ENCODE measurements around the gene DCBLD2. TPM values are rescaled to one million over a fixed set of nuclear protein-coding genes. Genes with fewer than 3 reads are reported as not detected.

DCBLD2 gene
- total and polyA plus RNA-seq, 2 of the 13 experiments (the other 11 are each of a cell fraction or from before 2014, with no cell fraction given) = 43.8 to 56.9 TPM

GRCh38 chr3:98766924-98767323, 134.6 kb downstream of the DCBLD2 start (continued):
- TF ChIP-seq BATF2 (CRISPR knock-in tag; IDR thresholded peaks at IDR 0.05) (no peak), HNRNPUL1 (IDR thresholded peaks at IDR 0.05; ENCODE audit: low read depth, low read length) (no peak), NPAS2 (CRISPR knock-in tag; IDR thresholded peaks at IDR 0.05; ENCODE audit: borderline replicate concordance) (no peak), ZBTB25 (CRISPR knock-in tag; IDR thresholded peaks at IDR 0.05) (no peak), SMAD3 (CRISPR knock-in tag; IDR thresholded peaks at IDR 0.05) (no peak)

GRCh38 chr3:98765721-98766120, 135.8 kb downstream of the DCBLD2 start:
- WGBS (ENCODE audit: low lambda C conversion rate) = over 99% methylated on average over 4 of the region's 4 CpGs
- H4K20me1 ChIP-seq (ENCODE audit: insufficient read depth, low read length) = no peaks in the 10 kb centered on the region; the same call in 1 of the 2 replicates
- BruUV-seq (replicated peaks) = no TSS peak
- ChIA-PET POLR2A (no interaction called here), CTCF (ENCODE audit: low intra/inter-chr PET ratio, low total read pairs) (no interaction called here)
- peaks cover 0 to 12% of the 10 kb centered on the region in 2 experiments; a peak in 2 of 5 replicates for H3K36me3 ChIP-seq (replicated peaks in 1 of 2; ENCODE audit: control insufficient read depth in 1 of 2, insufficient read depth in 2 of 2, low read length in 2 of 2)
- TF ChIP-seq TEAD2 (CRISPR knock-in tag; IDR thresholded peaks at IDR 0.05) (no peak), ZNF3 (CRISPR knock-in tag; IDR thresholded peaks at IDR 0.05) (no peak), SCMH1 (CRISPR knock-in tag; IDR thresholded peaks at IDR 0.05; ENCODE audit: borderline replicate concordance) (no peak), ZNF326 (CRISPR knock-in tag; IDR thresholded peaks at IDR 0.05; ENCODE audit: borderline replicate concordance) (no peak), HNF1B (CRISPR knock-in tag; IDR thresholded peaks at IDR 0.05) (no peak), ZNF292 (CRISPR knock-in tag; IDR thresholded peaks at IDR 0.05; ENCODE audit: borderline replicate concordance, low read depth) (no peak), MBD4 (IDR thresholded peaks at IDR 0.05; ENCODE audit: borderline replicate concordance, low read length) (no peak)
- no peak for ATAC-seq
- no peak overlapping the region for H3K9ac ChIP-seq (ENCODE audit: insufficient read depth, low read depth, low read length)
- no peaks in the 10 kb centered on the region for H3K9me3 ChIP-seq (ENCODE audit: low read length)
- intact Hi-C loops (cut with micrococcal nuclease; ENCODE audit: unreplicated experiment) (no loop called here), in situ Hi-C loops (cut with HindIII; ENCODE audit: extremely low pct_ligation_motif_present, low pct_unique_long_range_greater_than_20kb) (no loop called here)
- no peak overlapping the region for H3K4me3 ChIP-seq (replicated peaks in 1 of 3; ENCODE audit: insufficient read depth in 1 of 3, low read depth in 2 of 3, low read length in 3 of 3)
- H2AFZ ChIP-seq (ENCODE audit: low read length) = no peak overlapping the region
- no peaks in the 10 kb centered on the region for H3K27me3 ChIP-seq (ENCODE audit: control insufficient read depth in 1 of 2, insufficient read depth in 2 of 2, low read length in 2 of 2)
- H3K4me1 ChIP-seq (ENCODE audit: insufficient read depth, low read length) = no peaks in the 10 kb centered on the region
- H3K4me2 ChIP-seq (ENCODE audit: low read depth, low read length) = no peak overlapping the region
- H3K79me2 ChIP-seq (ENCODE audit: insufficient read depth, low read length) = peaks cover 18% of the 10 kb centered on the region
- no peak overlapping the region for H3K27ac ChIP-seq (ENCODE audit: extremely low read length, insufficient read depth, low read length)
- no peak for DNase-seq (ENCODE audit: low spot score)
- FAIRE-seq = no peak

Measured in HepG2 (cell line).